ENCODE results near the gene IFI44.

IFI44 gene

DNA sequence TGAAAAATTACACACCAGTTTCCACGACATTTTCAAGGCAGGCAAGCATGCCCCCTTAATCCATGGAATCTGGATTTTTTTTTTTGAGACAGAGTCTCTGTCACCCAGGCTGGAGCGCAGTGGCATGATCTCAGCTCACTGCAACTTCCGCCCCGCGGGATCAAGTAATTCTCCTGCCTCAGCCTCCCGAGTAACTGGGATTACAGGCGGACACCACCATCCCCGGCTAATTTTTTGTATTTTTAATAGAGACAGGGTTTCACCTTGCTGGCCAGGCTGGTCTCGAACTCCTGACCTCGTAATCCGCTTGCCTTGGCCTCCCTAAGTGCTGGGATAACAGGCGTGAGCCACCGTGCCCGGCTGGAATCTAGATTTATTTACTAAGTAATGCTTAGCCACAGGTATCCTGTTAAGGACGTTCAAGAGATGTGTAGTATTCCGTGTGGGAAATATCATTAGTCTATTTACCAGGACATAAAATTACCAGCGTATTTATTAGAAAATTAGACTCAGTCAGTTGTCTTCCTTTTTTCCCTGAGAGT, 2.5 kb downstream of the IFI44 start:
- DNase-seq (ENCODE audit: low read depth) = no peak

GRCh38 chr1:78658901-78659300, 9.3 kb downstream of the IFI44 start:
- no peak for DNase-seq (ENCODE audit: low read depth)

GRCh38 chr1:78663923-78664322, 14.3 kb downstream of the IFI44 start:
- DNase-seq (ENCODE audit: low read depth) = no peak

DNA sequence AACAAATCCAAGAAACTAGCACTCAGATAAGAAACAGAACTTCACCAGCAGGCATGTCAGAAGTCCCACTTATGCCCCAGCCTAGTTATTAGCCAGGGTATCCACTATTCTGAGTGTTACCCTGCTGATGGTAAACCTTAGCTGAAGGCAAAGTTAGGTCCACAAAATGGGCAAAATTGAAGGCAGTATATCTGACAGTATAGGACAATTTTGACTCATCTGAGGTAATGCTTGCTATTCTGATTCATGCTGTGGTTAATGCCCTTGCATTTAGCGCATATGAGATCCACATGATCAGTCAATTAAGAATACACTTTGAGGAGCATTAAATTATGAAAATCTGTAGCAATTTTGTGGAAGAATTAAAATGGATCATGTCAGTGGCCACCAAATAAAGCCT, 15.1 kb downstream of the IFI44 start:
- no peak for DNase-seq (ENCODE audit: low read depth)

- DNase-seq (ENCODE audit: low read depth) = no peak
Measured at GRCh38 chr1:78665809-78666208, 16.2 kb downstream of the IFI44 start.

DNA sequence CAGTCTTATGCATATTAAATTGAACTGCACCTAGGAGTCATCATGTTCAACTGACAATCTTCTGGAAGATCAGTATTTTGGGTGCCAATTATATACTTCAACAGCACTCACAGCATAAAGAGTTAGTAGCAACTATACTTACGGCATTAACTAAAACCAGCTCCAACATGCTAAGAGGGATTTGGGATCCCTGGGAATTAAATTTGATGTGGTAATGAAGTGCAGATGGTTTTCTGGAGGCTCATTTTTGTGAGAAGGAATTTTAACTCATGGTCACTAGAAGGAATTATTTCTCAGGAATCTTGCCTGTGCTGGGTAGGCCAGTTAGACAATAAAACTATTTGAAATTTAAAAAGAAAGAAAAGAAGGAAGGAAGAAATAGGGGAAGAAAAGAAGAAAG, 18.3 kb downstream of the IFI44 start:
- DNase-seq (ENCODE audit: low read depth) = no peak

GRCh38 chr1:78668427-78668826, 18.8 kb downstream of the IFI44 start:
- DNase-seq (ENCODE audit: low read depth) = no peak

DNA sequence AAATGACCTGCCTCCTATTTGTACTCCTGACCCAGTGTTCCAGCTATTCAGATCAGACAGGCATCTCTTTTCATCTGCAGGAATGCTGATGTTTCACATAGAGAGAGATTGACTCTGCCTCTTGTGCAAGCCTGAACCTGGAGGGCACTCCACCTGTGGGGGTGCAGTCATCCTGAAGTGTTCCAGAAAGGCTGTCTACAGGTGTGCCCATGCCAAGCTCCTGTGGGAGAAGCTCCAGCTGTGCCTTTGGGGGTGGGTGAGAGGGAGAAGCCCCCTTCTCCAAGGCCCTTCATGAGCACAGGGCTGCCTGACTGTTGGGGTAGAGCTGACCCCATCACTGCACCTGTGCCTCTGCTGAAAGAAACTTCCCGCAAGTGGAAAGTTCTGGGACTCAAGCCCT, 22.8 kb downstream of the IFI44 start:
- DNase-seq (ENCODE audit: low read depth) = no peak

- no peak for DNase-seq (ENCODE audit: low read depth)
Measured at GRCh38 chr1:78673120-78673519, 23.5 kb downstream of the IFI44 start.

- DNase-seq (ENCODE audit: low read depth) = no peak
Measured at GRCh38 chr1:78676347-78676982, 26.8 kb downstream of the IFI44 start.

DNA sequence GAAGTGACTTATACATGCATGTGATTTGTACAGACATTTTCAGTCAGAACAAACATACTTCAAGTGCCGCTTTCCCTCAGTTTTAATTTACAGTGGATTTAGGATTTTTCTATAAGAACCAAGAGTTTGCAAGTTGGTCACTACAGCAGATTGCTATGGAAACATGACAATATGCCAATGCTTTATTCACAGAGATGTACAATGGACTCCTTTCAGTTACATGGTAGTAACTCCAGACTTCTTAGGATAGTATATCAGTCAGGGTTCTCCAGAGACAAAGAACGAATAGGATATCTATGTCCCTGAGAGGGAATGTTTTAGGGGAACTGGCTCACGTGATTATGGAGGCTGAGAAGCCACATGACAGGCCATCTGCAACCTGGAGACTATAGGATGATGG, 27.4 kb downstream of the IFI44 start:
- no peak for DNase-seq (ENCODE audit: low read depth)

DNA sequence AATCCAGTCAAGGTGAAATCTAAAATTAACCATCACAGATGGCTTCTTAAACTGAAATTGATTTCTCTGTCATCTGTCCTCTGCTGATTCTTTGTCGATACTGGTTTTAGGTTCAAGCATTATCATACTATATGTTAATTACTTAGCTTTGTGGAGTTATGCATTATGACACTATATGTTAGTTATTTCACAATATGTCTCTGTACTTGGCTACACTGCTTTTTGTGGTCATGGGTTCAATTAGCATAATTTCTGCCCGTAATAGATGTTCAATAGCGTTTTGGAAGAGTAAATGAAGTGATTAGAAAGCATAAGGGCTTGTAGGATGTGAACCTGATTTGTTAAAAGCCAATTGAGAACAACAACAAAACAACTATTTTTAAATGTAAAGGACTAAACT, 28.2 kb downstream of the IFI44 start:
- DNase-seq (ENCODE audit: low read depth) = no peak

DNA sequence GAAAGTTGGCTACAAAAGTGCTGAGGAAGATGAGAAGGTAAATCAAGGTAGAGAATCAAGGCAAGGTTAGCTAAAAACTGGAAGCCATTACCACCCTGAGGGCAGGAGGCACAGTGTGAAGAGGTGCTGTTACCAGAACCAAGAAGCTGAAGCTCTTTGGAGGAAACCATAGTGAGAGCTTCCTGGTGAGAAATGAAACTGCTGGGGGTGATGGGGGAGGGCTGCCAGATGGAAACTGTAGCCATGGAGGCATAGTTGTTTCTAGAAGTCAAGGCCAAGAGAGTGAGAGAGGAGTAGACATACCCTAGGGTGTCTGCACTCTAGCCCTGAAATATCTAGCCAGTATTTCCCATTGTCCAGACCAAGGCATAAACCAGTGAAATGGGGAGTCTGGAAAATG, 28.7 kb downstream of the IFI44 start:
- DNase-seq (ENCODE audit: low read depth) = no peak

DNA sequence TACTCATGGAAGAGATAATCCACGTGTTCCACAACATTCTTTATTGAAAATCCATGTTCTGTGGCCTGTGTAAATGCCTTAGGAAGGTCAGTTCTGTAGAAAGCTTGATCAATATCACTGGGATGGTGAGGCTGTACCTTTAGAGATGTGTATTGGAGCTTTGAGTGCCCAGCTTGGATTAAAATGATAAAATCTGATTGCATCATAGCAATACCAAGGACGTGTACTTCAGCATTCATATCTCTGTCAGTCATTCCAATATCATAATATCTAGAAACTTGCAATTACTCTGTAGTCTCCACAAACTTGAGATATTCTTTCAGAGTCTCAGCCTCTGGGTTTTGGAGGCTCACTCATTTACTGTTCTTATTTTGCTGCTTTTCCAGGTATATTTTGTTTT, 31.6 kb downstream of the IFI44 start:
- no peak for DNase-seq (ENCODE audit: low read depth)

DNA sequence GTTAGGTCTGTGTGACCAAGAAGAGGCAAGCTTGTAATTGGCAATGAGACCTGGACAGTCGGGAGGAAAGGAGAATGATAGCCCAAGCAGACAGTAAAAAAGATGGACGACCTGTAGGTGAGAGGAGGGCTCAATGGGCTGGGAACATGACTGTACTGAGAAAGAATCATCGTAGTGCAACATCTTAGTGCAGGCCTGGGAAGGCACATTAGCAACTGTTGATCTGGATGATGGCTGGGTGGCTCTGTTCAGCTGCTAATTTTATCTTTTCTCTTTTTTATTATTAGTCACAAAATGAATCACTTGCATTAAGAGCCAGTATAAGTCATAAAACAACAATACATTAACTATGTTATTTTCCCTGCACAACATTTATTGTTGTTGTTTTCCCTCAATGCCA, 32.9 kb downstream of the IFI44 start:
- DNase-seq (ENCODE audit: low read depth) = no peak

DNA sequence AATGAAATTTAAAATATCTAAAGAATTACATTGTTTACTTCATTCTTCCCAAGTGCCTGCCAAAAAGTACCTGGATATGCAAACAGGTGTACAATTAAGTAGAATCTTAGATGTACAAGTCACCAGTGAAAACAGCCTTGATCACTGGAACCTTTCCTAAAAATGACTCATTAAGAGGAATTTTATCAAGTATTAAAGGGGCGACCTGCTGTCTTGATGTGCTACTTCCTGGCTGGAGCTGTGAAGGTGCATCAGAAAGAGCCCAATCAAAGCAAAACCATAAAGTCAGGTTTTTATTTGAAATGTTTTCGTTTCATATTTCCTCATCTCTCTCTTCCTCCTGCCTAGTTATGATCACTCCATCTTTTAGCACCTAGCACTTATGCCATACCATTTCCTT, 33.4 kb downstream of the IFI44 start:
- no peak for DNase-seq (ENCODE audit: low read depth)

DNA sequence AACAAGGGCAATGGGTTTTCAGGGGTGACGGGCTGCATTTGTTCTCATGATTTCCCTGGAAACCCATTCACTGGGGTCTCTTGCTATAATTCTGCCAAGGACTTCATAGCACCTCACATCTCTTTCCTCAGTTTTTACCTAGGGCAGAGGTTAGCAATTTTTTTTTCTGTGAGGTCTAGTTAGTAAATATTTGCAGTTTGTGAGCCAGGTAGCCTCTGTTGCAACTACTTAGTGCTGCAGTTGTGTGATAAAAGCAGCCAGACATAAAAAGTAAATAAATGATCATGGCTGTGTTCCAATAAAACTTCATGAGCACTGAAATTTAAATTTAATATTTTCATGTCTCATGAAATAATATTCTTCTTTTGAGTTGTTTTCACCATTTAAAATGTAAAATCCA, 37.7 kb downstream of the IFI44 start:
- no peak for DNase-seq (ENCODE audit: low read depth)

- no peak for DNase-seq (ENCODE audit: low read depth)
Measured at GRCh38 chr1:78687914-78688313, 38.3 kb downstream of the IFI44 start.

- no peak for DNase-seq (ENCODE audit: low read depth)
Measured at GRCh38 chr1:78688697-78689096, 39.1 kb downstream of the IFI44 start.

DNA sequence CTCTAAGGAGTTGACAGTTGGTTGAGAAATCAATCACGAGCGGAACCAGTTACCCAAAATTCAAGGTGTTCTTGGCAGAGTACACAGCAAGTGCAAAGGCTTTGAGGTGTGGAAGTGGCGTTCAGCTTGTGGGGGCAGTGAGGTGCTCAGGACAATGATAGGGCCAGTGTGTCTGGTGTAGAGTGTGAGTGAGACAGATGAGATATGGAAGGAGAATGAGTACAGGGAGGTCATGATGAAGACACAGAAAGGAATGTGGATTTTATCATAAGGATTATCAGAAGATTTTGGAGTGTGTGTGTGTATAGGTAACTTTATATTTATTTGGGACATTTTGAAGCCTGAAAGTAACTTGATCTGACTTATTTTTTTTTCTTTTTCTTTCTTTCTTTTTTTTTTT, 40.9 kb downstream of the IFI44 start:
- no peak for DNase-seq (ENCODE audit: low read depth)

DNA sequence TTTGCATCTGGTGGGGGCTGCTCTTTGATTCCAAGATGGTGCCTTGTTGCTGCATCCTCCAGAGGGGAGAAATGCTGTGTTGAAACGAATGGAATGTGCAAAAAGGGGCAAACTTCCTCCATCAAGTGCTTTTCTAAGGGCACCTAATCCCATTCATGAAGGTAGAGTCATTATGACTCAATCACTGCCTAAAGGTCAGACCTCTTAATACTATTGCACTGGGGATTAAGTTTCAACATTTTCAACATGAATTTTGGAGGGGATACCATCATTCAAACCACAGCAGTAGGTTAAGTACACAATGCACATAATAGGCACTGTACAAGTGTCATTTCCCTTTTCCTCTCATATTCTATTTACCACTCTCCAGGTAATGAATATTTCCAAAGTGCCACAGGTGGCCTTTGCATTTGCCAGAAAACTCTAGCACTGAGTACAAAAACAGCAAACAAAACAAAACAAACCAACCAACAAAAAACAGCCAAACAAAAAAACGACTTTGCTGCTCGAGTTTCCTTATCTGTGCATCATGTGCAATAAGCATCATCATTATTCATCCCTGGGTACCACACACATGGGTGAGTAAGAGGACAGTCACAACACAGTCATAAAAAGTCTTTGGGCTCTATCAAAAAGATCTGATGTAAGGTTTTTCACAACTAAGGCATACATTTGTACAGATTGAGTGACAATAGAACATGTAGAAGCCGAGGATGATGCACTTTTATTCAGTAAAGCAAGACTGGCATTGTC, 42.5 kb downstream of the IFI44 start:
- no peak for DNase-seq (ENCODE audit: low read depth)

DNA sequence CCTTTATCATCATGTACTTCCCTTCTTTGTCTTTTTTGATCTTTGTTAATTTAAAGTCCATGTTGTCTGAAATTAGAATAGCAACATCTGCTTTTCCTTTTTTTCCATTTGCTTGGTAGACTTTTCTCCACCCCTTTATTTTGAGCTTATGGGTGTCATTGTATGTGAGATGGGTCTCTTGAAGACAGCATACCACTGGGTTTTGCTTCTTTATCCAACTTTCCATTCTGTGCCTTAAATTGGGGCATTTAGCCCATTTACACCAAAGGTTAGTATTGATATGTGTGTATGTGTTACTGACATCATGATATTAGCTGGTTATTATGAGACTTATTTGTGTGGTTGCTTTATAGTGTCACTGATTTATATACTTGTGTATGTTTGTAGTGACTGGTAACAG, 50.2 kb downstream of the IFI44 start:
- DNase-seq (ENCODE audit: low read depth) = no peak

DNA sequence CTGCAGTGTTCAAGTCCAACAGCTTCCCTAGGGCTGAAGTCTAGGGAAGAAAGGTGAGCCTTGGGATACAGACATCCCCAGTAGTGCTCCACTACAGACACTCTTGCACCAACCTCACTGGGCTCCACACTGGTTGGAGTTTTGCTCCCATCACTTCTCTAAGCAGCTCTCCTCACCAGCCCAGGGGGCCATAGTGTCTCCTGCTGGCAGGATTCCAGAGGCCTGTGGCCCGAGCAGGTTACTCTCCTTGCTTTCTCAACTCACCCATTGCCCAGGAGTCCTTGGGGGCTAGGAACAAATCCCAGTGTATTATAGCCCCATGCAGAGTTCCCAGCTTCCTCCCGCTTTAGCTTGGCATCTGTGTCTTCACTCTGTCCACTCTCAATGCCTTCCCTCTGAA, 52.8 kb downstream of the IFI44 start:
- no peak for DNase-seq (ENCODE audit: low read depth)

DNA sequence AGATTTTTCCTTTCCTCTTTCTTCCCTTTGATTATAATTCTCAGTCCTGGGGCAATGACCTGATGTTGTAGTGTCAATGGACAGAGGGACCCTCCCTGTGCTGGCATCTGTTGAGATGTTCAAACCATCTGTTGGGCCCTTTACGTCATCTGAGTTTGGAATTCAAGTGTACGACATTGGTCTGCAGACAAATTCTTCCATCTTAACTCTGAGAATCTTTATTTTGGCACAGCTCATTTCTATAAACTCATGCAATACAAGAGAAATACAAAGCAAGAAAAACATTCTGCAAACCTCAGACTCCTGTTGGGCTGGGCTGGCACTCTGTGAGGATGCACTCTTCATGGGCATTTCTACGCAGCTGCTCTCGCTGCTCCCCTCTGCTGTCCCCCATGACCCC, 54.2 kb downstream of the IFI44 start:
- no peak for DNase-seq (ENCODE audit: low read depth)
